SK-N-SH treated with all-trans-retinoic acid at 6 μM for 48 hours (cell line): ENCODE measurements around the gene KAT6B.
"Not testable (repeated sequence)": the region's sequence is repeated elsewhere in the genome, so short reads cannot be mapped to it uniquely, and the experiment has no call there.

Experiments
- ATAC-seq: fragments of 200-7000 bp; cut with Tn5 transposase; 3 replicates; pipeline ENCODE4 v1.9.1; 2020; ENCODE audit warnings: mild to moderate bottlenecking, moderate library complexity
- ARNTL ChIP-seq: fragments of 450-650 bp; formaldehyde crosslinking; IDR thresholded peaks from 2 replicates; pipeline ENCODE4 v1.5.0; 2020; ENCODE audit warnings: low read depth, mild to moderate bottlenecking, moderate library complexity, borderline replicate concordance
- CREB5 ChIP-seq: fragments of 250-450 bp; sonication (Bioruptor Pico); IDR thresholded peaks from 2 replicates; pipeline ENCODE4 v1.5.1; 2020; ENCODE audit warnings: low read depth, mild to moderate bottlenecking, moderate library complexity
- CSDC2 ChIP-seq: fragments of 250-450 bp; sonication (Bioruptor Pico); IDR thresholded peaks from 2 replicates; pipeline ENCODE4 v1.5.0; 2020; ENCODE audit warnings: mild to moderate bottlenecking, moderate library complexity
- ESRRG ChIP-seq: fragments of 250-450 bp; sonication (Bioruptor Pico); IDR thresholded peaks from 2 replicates; pipeline ENCODE4 v1.6.1; 2021; ENCODE audit warnings: mild to moderate bottlenecking
- GLIS3 ChIP-seq: fragments of 250-450 bp; sonication (Bioruptor Pico); IDR thresholded peaks from 2 replicates; pipeline ENCODE4 v1.5.0; 2020; ENCODE audit warnings: mild to moderate bottlenecking, moderate library complexity
- OSR1 ChIP-seq: fragments of 250-450 bp; sonication (Bioruptor Pico); IDR thresholded peaks from 2 replicates; pipeline ENCODE4 v1.8.0; 2022; ENCODE audit warnings: moderate library complexity, mild to moderate bottlenecking, inconsistent platforms
- PATZ1 ChIP-seq: fragments of 250-450 bp; sonication (Bioruptor Pico); IDR thresholded peaks from 2 replicates; pipeline ENCODE4 v1.8.0; 2020; ENCODE audit warnings: mild to moderate bottlenecking, moderate library complexity, borderline replicate concordance
- POU6F1 ChIP-seq: fragments of 250-450 bp; sonication (Bioruptor Pico); IDR thresholded peaks from 2 replicates; pipeline ENCODE4 v1.8.0; 2021; ENCODE audit warnings: low read depth, mild to moderate bottlenecking, moderate library complexity, borderline replicate concordance
- RARB ChIP-seq: fragments of 250-450 bp; sonication (Bioruptor Pico); IDR thresholded peaks from 2 replicates; pipeline ENCODE4 v1.8.0; 2021; ENCODE audit warnings: mild to moderate bottlenecking, moderate library complexity
- SNAI2 ChIP-seq: fragments of 250-450 bp; sonication (Bioruptor Pico); IDR thresholded peaks from 2 replicates; pipeline ENCODE4 v1.5.0; 2020; ENCODE audit warnings: mild to moderate bottlenecking, moderate library complexity
- TOX ChIP-seq: fragments of 250-450 bp; sonication (Bioruptor Pico); IDR thresholded peaks from 2 replicates; pipeline ENCODE4 v1.8.0; 2021; ENCODE audit warnings: mild to moderate bottlenecking, moderate library complexity, borderline replicate concordance
- TSHZ2 ChIP-seq: fragments of 250-450 bp; sonication (Bioruptor Pico); IDR thresholded peaks from 2 replicates; pipeline ENCODE4 v1.5.0; 2020; ENCODE audit warnings: mild to moderate bottlenecking, moderate library complexity
- ZC3H10 ChIP-seq: fragments of 250-450 bp; sonication (Bioruptor Pico); IDR thresholded peaks from 2 replicates; pipeline ENCODE4 v1.5.1; 2021; ENCODE audit warnings: mild to moderate bottlenecking, moderate library complexity
- ZFP3 ChIP-seq: fragments of 250-450 bp; sonication (Bioruptor Pico); IDR thresholded peaks from 2 replicates; pipeline ENCODE4 v1.5.0; 2020; ENCODE audit warnings: mild to moderate bottlenecking, moderate library complexity
- ZFP30 ChIP-seq: fragments of 450-650 bp; formaldehyde crosslinking; IDR thresholded peaks from 2 replicates; pipeline ENCODE4 v1.5.0; 2022; ENCODE audit warnings: mild to moderate bottlenecking, moderate library complexity
- ZNF565 ChIP-seq: fragments of 450-650 bp; formaldehyde crosslinking; conservative IDR thresholded peaks from 2 replicates; pipeline ENCODE4 v1.5.0; 2020; ENCODE audit warnings: low read depth, mild to moderate bottlenecking, moderate library complexity
- ZNF70 ChIP-seq: fragments of 450-650 bp; formaldehyde crosslinking; IDR thresholded peaks from 2 replicates; pipeline ENCODE4 v1.5.0; 2020; ENCODE audit warnings: mild to moderate bottlenecking, moderate library complexity
- ZNF8 ChIP-seq: fragments of 450-650 bp; formaldehyde crosslinking; IDR thresholded peaks from 2 replicates; pipeline ENCODE4 v1.5.0; 2020; ENCODE audit warnings: mild to moderate bottlenecking, moderate library complexity

KAT6B gene

GRCh38 chr10:75049316-75050148 lies 223.1 kb downstream of the KAT6B start:
- ATAC-seq: no peak
- no peak for TF ChIP-seq TSHZ2
- TF ChIP-seq CREB5 (CRISPR knock-in tag): no peak
- no peak for TF ChIP-seq OSR1 (CRISPR knock-in tag)
- no peak for TF ChIP-seq ZC3H10 (CRISPR knock-in tag)
- TF ChIP-seq SNAI2 (CRISPR knock-in tag): no peak
- no peak for TF ChIP-seq ZNF8 (CRISPR knock-in tag)
- TF ChIP-seq PATZ1 (CRISPR knock-in tag): no peak

GRCh38 chr10:75050149-75050919 lies 223.9 kb downstream of the KAT6B start:
- no peak for TF ChIP-seq RARB (CRISPR knock-in tag)
- no peak for TF ChIP-seq OSR1 (CRISPR knock-in tag)
- no peak for ATAC-seq

GRCh38 chr10:75051308-75051707 lies 224.9 kb downstream of the KAT6B start:
- no peak for ATAC-seq
- TF ChIP-seq TOX (CRISPR knock-in tag) (no peak), POU6F1 (no peak), ARNTL (no peak), ZFP30 (CRISPR knock-in tag) (no peak), ZNF565 (CRISPR knock-in tag) (no peak), ESRRG (CRISPR knock-in tag) (no peak), ZNF8 (CRISPR knock-in tag) (no peak), ZNF70 (no peak), CREB5 (CRISPR knock-in tag) (no peak), CSDC2 (CRISPR knock-in tag) (no peak), GLIS3 (no peak), ZFP3 (no peak)

- ATAC-seq: not testable (repeated sequence)
These were observed 229.6 kb downstream of the KAT6B start for GRCh38 chr10:75055896-75056406.
